Measurements from ENCODE around the gene DCX.
"Not testable (repeated sequence)": the region's sequence is repeated elsewhere in the genome, so short reads cannot be mapped to it uniquely, and the experiment has no call there.

The DCX gene

DNA sequence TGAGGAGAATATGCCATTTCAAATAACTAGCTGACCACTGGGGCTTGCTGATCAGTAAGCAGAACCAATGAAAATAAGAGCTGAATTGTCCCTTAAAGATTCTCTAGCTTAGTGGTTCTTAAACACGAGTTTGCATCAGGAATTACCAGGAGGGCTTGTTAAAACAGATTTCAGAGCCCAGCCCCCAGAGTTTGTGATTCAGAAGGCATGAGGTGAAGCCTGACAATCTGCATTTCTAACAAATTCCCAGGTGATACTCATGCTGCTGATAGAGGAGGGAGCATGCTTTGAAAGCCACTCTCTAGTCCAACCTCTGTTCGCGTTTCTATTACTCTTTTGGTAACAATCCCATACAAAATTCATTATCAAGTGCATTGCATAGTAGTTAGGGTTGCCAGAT is 35.5 kb downstream of the DCX start:
- no peak for DNase-seq (ENCODE audit: low read depth)
- H3K4me3 ChIP-seq (ENCODE audit: low read depth, low read length): no peak overlapping the region

- no peak overlapping the region for H3K4me3 ChIP-seq (ENCODE audit: low read depth, low read length)
- DNase-seq (ENCODE audit: low read depth): no peak
Observed at GRCh38 chrX:111375747-111376146, 36.2 kb downstream of the DCX start.

DNA sequence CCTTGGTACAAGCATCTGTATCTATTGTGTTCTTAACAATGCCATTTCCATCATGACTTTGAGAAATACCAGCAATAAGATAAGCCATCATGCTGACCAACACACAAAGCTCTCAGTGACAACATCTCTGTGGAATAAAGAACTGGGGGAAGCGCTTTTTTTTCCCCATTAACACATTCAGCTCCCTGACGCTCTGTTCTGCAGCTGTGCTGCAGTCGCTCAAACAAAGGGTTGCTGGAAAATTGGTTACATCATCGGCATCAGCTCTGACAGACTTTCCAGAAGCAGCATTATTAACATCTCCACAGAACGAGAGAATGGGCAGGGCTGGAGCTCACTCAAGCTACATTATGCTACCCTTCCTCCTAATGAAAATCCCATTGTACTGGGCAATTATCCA is 39.9 kb downstream of the DCX start:
- no peak for DNase-seq (ENCODE audit: low read depth)
- H3K4me3 ChIP-seq (ENCODE audit: low read depth, low read length): no peak overlapping the region

- H3K4me3 ChIP-seq (ENCODE audit: low read depth, low read length): no peak overlapping the region
- DNase-seq (ENCODE audit: low read depth): no peak
Observed at GRCh38 chrX:111365770-111366325, 46.1 kb downstream of the DCX start.

GRCh38 chrX:111363741-111364140 is 48.3 kb downstream of the DCX start:
- no peak for DNase-seq (ENCODE audit: low read depth)

DNA sequence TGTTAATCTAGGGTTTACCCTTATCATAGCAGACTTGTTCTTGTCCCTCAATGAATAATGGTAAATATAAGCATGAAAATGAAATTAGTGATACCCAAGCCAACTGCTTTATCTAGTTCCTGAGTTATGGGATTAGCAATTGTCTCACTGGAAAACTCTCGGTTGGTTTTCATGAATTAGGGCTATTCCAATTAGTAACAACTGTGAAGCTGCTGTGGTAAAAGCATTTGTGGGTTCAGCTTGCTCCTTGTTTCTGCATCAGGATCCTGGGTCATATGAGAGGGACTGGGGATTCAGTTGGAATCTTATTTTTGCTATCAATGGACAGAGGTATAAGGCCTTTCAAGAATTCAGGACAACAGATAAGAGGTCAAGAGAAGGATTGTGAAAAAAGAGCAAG is 50.2 kb downstream of the DCX start:
- no peak overlapping the region for H3K4me3 ChIP-seq (ENCODE audit: low read depth, low read length)
- DNase-seq (ENCODE audit: low read depth): no peak

More at GRCh38 chrX:111363741-111364140, 48.3 kb downstream of the DCX start:
- no peak overlapping the region for H3K4me3 ChIP-seq (ENCODE audit: low read depth, low read length)

DNA sequence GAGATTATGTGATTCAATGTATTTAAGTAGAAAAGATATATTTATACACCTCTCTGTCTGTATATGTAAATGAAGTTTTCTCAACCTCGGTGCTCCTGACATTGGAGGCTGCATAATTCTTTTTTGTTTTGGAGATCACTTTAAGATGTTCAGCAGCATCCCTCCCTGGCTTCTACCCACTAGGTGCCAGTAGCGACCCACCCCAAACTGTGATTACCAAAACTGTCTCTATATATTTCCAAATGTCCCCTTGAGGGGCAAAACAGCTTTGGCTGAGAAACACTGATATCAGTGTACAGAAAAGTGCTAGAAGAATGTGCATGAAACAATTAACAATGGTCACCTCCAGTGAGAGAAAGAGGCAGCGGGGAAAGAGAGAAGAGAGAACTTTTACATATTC is 51.2 kb downstream of the DCX start:
- H3K4me3 ChIP-seq (ENCODE audit: low read depth, low read length): no peak overlapping the region
- DNase-seq (ENCODE audit: low read depth): no peak

DNA sequence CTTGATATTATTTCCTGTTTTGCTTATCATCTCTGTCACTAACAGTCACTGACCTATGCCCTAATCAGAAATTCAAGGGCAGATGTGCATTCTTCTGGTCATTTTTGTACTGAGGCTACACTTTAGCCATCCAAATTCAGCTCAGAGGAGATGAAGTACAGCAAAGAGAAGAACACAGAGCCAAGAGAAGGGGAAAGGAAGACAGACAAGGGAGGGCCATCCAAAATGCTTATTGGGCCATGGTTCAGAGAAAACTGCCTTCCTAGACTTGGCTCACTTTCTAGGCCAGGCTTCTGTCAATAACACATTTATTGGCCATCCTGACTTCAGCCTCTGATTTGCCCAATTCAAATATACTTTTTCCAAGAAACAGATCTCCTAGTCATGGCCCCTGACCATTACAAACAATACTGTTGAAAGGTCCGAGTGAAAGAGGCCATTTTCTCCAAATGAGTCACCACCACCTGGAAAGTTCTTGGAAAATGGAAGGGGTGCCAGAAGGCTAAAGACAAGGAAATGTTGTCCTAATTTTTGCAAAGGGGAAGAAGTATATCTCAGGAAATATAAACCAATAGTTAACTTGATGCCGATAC is 56.4 kb downstream of the DCX start:
- DNase-seq (ENCODE audit: low read depth): no peak
- H3K4me3 ChIP-seq (ENCODE audit: low read depth, low read length): no peak overlapping the region

- no peak overlapping the region for H3K4me3 ChIP-seq (ENCODE audit: low read depth, low read length)
- no peak for DNase-seq (ENCODE audit: low read depth)
Observed at GRCh38 chrX:111354496-111354895, 57.5 kb downstream of the DCX start.

- peak; percentile 13 for DNase-seq (ENCODE audit: low read depth)
Observed at GRCh38 chrX:111353793-111354192, 58.2 kb downstream of the DCX start.

DNA sequence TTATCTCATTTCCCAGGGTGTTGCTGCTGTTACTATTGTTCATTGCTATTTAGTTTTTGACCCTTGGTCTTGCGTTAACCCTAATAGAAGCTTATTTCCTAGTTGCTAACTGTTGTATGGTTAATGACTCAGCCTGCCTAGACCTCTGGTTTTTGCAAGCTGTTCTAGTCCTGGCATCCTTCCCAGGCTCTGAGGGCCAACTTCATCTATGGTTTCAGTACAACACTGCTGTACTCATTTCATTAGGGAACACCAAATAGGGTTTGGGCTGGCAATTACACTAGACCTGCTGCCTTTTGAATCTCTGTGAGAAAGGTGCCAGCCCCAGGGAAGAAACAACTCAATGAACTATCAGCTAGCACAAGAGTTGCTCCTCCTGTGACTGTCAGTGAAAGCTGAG is 59.6 kb downstream of the DCX start:
- no peak overlapping the region for H3K4me3 ChIP-seq (ENCODE audit: low read depth, low read length)
- DNase-seq (ENCODE audit: low read depth): peak; percentile 48

More at GRCh38 chrX:111353793-111354192, 58.2 kb downstream of the DCX start:
- no peak overlapping the region for H3K4me3 ChIP-seq (ENCODE audit: low read depth, low read length)

- no peak overlapping the region for H3K4me3 ChIP-seq (ENCODE audit: low read depth, low read length)
- no peak for DNase-seq (ENCODE audit: low read depth)
Observed at GRCh38 chrX:111349934-111350333, 62.1 kb downstream of the DCX start.

DNA sequence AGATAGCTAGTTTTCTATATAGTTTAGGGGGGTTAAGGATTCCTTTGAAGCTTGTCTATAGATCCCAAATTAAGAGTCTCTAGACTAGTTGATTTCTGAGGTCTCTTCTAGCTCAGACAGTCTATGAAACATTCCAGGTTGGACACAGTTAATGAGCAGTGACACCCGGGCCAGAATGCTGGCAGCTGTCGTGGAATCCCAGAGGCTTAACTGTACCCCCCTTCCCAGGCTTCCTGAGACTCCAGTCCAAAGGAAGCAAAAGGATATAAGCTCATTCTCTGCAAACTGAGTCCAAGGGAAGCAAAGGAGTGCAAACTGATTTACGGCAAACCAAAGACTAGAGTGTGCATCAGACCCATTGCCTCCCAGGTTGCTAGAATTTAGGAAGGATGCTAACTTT is 62.9 kb downstream of the DCX start:
- no peak for DNase-seq (ENCODE audit: low read depth)
- H3K4me3 ChIP-seq (ENCODE audit: low read depth, low read length): no peak overlapping the region

GRCh38 chrX:111348429-111348828 is 63.6 kb downstream of the DCX start:
- H3K4me3 ChIP-seq (ENCODE audit: low read depth, low read length): no peak overlapping the region
- no peak for DNase-seq (ENCODE audit: low read depth)

- not testable (repeated sequence) for H3K4me3 ChIP-seq (ENCODE audit: low read depth, low read length); DNase-seq (ENCODE audit: low read depth)
Observed at GRCh38 chrX:111346150-111346549, 65.8 kb downstream of the DCX start.

- H3K4me3 ChIP-seq (ENCODE audit: low read depth, low read length): no peak overlapping the region
- no peak for DNase-seq (ENCODE audit: low read depth)
Observed at GRCh38 chrX:111340054-111340453, 71.9 kb downstream of the DCX start.

DNA sequence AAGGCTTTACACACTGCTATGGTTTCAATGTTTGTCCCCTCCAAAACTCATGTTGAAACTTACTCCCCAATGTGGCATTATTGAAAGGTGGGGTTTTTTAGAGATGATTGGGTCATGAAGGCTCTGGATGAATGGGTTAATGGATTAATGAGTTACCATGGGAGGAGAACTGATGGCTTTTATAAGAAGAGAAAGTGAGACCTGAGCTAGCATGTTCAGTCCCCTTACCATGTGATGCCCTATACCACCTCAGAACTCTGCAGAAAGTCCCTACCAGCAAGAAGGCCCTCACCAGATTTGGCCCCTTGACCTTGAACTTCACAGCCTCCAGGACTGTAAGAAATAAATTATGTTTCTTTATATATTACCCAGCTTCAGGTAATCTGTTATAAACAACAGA is 72.8 kb downstream of the DCX start:
- no peak overlapping the region for H3K4me3 ChIP-seq (ENCODE audit: low read depth, low read length)
- no peak for DNase-seq (ENCODE audit: low read depth)

GRCh38 chrX:111338095-111338698 is 73.8 kb downstream of the DCX start:
- no peak for DNase-seq (ENCODE audit: low read depth)
- H3K4me3 ChIP-seq (ENCODE audit: low read depth, low read length): no peak overlapping the region

DNA sequence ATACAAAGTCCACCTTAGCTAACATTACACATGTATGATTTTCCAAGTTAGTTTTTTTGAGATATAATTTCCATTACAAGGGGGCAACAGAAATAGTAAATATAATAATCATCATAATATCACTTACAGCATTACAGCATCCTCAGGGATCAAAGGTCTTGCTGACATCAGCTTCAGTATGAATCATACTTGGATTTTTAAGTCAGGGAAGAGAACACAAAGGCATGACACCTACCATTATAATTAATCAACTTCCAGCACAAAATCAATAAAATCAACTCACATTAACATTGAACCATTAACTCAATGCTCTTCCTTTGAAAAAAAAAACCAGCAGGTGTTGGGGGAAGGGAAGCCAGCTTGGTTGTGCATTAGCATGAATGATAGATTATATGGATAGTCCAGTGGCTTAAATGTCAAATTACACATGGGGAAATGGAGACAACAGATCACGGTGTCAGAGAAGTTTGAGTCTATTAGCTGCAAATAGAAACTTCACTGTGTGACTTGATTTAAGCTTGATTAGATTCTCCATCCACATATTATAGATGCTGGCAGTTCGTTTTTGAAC is 74.8 kb downstream of the DCX start:
- no peak overlapping the region for H3K4me3 ChIP-seq (ENCODE audit: low read depth, low read length)
- DNase-seq (ENCODE audit: low read depth): no peak

GRCh38 chrX:111336141-111336540 is 75.9 kb downstream of the DCX start:
- DNase-seq (ENCODE audit: low read depth): no peak
- H3K4me3 ChIP-seq (ENCODE audit: low read depth, low read length): no peak overlapping the region

- no peak overlapping the region for H3K4me3 ChIP-seq (ENCODE audit: low read depth, low read length)
- DNase-seq (ENCODE audit: low read depth): no peak
Observed at GRCh38 chrX:111329370-111329769, 82.6 kb downstream of the DCX start.
